A549 (cell line): Measurements from ENCODE around the gene CALCOCO1. TPM values are rescaled to one million over a fixed set of nuclear protein-coding genes. Genes with fewer than 3 reads are reported as not detected.

Source experiments
- ATAC-seq, 2 experiments: fragments of 200-7000 bp in 1 of 2; fragments of >200 bp in 1 of 2; cut with Nextera tagmentation in 1 of 2; cut with Tn5 transposase in 1 of 2; 3 replicates each; pipeline versions ENCODE4 v1.8.0 to v1.9.1; 2018 to 2020; ENCODE audit warnings: mild to moderate bottlenecking in 1 of 2, moderate library complexity in 1 of 2
- CTCF ChIA-PET: fragments of 300-600 bp; sonication (Branson Sonifier 250); formaldehyde crosslinking; extraction: SDS; loops from one replicate; lab custom pipeline; 2021; ENCODE audit warnings: antibody characterized with exemption, inconsistent platforms; lab: Yijun Ruan, JAX
- POLR2A ChIA-PET: fragments of 350-600 bp; formaldehyde crosslinking; extraction: SDS; loops from one replicate; lab custom pipeline; 2021; ENCODE audit warnings: antibody characterized with exemption, inconsistent platforms; lab: Yijun Ruan, JAX
- DNase-seq, 2 experiments: peaks; one replicate each; pipeline versions ENCODE4 v3.0.0 to v3.0.0-alpha.2; 2011 to 2016; ENCODE audit warnings: low read depth in 1 of 2, low spot score in 1 of 2
- FAIRE-seq: peaks from 2 replicates; lab custom pipeline; 2011; peaks lifted over from hg19 to GRCh38; lab: Jason Lieb, UNC
- H3K27ac ChIP-seq, 2 experiments: fragments of >200 bp; sonication (Bioruptor Twin); formaldehyde crosslinking; 3 replicates each; pipeline ENCODE4 v1.5.1; 2016 to 2017
- H3K4me1 ChIP-seq: fragments of >200 bp; sonication (Bioruptor Twin); formaldehyde crosslinking; 3 replicates; pipeline ENCODE4 v1.6.1; 2016
- H3K4me2 ChIP-seq: fragments of >200 bp; sonication (Bioruptor Twin); formaldehyde crosslinking; 3 replicates; pipeline ENCODE4 v1.6.1; 2016
- H3K4me3 ChIP-seq: fragments of >200 bp; sonication (Bioruptor Twin); formaldehyde crosslinking; 3 replicates; pipeline ENCODE4 v1.5.1; 2016
- H3K9me3 ChIP-seq: fragments of >200 bp; sonication (Bioruptor Twin); formaldehyde crosslinking; 3 replicates; pipeline ENCODE4 v1.6.1; 2016
- BHLHE40 ChIP-seq: IDR thresholded peaks from 2 replicates; pipeline ENCODE4 v1.6.1; 2012; ENCODE audit warnings: low read depth, low read length, inconsistent platforms
- CBX2 ChIP-seq: fragments of 200-600 bp; sonication (generic); IDR thresholded peaks from 2 replicates; pipeline ENCODE4 v1.6.1; 2016; ENCODE audit warnings: low read depth, mild to moderate bottlenecking, borderline replicate concordance
- CBX8 ChIP-seq: fragments of 200-600 bp; sonication (generic); IDR thresholded peaks from 2 replicates; pipeline ENCODE4 v1.6.1; 2016
- EHMT2 ChIP-seq: fragments of 200-600 bp; sonication (generic); IDR thresholded peaks from 2 replicates; pipeline ENCODE4 v1.6.1; 2016; ENCODE audit warnings: antibody characterized with exemption, low read depth, mild to moderate bottlenecking, moderate library complexity
- FOSB ChIP-seq: fragments of 250-450 bp; sonication (Bioruptor Pico); IDR thresholded peaks from 2 replicates; pipeline ENCODE4 v1.5.0; 2020; ENCODE audit warnings: mild to moderate bottlenecking, moderate library complexity
- GATA3 ChIP-seq: IDR thresholded peaks from 2 replicates; pipeline ENCODE4 v1.6.1; 2012; ENCODE audit warnings: borderline replicate concordance
- HDAC2 ChIP-seq: fragments of 200-600 bp; sonication (generic); IDR thresholded peaks from 2 replicates; pipeline ENCODE4 v1.6.1; 2016
- HES2 ChIP-seq: fragments of >200 bp; sonication (Bioruptor Twin); formaldehyde crosslinking; IDR thresholded peaks from 2 replicates; pipeline ENCODE4 v1.6.1; 2016
- HOXA7 ChIP-seq: fragments of 250-450 bp; sonication (Bioruptor Pico); IDR thresholded peaks from 2 replicates; pipeline ENCODE4 v1.5.0; 2020; ENCODE audit warnings: mild to moderate bottlenecking, moderate library complexity
- JUN ChIP-seq, 2 experiments: fragments of >200 bp; sonication (Bioruptor Twin); formaldehyde crosslinking; IDR thresholded peaks; 2 replicates in 1 of 2; 3 replicates in 1 of 2; pipeline ENCODE4 v1.6.1; 2016 to 2017
- JUNB ChIP-seq: fragments of >200 bp; sonication (Bioruptor Twin); formaldehyde crosslinking; IDR thresholded peaks from 2 replicates; pipeline ENCODE4 v1.6.1; 2016
- KDM1A ChIP-seq: fragments of 200-600 bp; sonication (generic); IDR thresholded peaks from 2 replicates; pipeline ENCODE4 v1.6.1; 2016; ENCODE audit warnings: low read depth, mild to moderate bottlenecking
- KDM5A ChIP-seq: fragments of 200-600 bp; sonication (generic); IDR thresholded peaks from 2 replicates; pipeline ENCODE4 v1.6.1; 2016; ENCODE audit warnings: antibody characterized with exemption, mild to moderate bottlenecking
- MAFK ChIP-seq: fragments of 450-650 bp; IDR thresholded peaks from 2 replicates; pipeline ENCODE4 v1.6.1; 2014; ENCODE audit not compliant: partially characterized antibody
- MAX ChIP-seq: IDR thresholded peaks from 2 replicates; pipeline ENCODE4 v1.6.1; 2012
- MYC ChIP-seq: IDR thresholded peaks from 2 replicates; pipeline ENCODE4 v1.6.1; 2012; ENCODE audit warnings: mild to moderate bottlenecking, inconsistent platforms, low read length, improper control_type of control experiment, borderline replicate concordance
- NFE2L2 ChIP-seq: fragments of 150-350 bp; conservative IDR thresholded peaks from 2 replicates; pipeline ENCODE4 v1.6.1; 2014; ENCODE audit warnings: low read length
- NR3C1 ChIP-seq: fragments of >200 bp; sonication (Bioruptor Twin); formaldehyde crosslinking; IDR thresholded peaks from 3 replicates; pipeline ENCODE4 v1.6.1; 2017
- PHF8 ChIP-seq: fragments of 200-600 bp; sonication (generic); IDR thresholded peaks from 2 replicates; pipeline ENCODE4 v1.6.1; 2016; ENCODE audit warnings: low read depth, mild to moderate bottlenecking, antibody characterized with exemption, moderate library complexity, borderline replicate concordance
- POLR2AphosphoS2 ChIP-seq: conservative IDR thresholded peaks from 2 replicates; pipeline ENCODE4 v1.6.1; 2012; ENCODE audit warnings: low read length, improper control_type of control experiment, inconsistent platforms
- RAD21 ChIP-seq, 2 experiments: fragments of >200 bp in 1 of 2; sonication (Bioruptor Twin) in 1 of 2; formaldehyde crosslinking in 1 of 2; IDR thresholded peaks in 1 of 2; conservative IDR thresholded peaks in 1 of 2; 2 replicates in 1 of 2; 3 replicates in 1 of 2; pipeline ENCODE4 v1.6.1; 2012 to 2018; ENCODE audit warnings: inconsistent platforms in 1 of 2
- RCOR1 ChIP-seq: fragments of 150-350 bp; IDR thresholded peaks from 2 replicates; pipeline ENCODE4 v1.6.1; 2014; ENCODE audit warnings: antibody characterized with exemption, low read length, low read depth
- RFX5 ChIP-seq: fragments of 450-650 bp; IDR thresholded peaks from 2 replicates; pipeline ENCODE4 v1.7.1; 2014; ENCODE audit warnings: antibody characterized with exemption, mild to moderate bottlenecking, moderate library complexity
- SREBF2 ChIP-seq: fragments of 450-650 bp; IDR thresholded peaks from 2 replicates; pipeline ENCODE4 v1.6.1; 2014; ENCODE audit warnings: mild to moderate bottlenecking, moderate library complexity
- USF2 ChIP-seq: fragments of 450-650 bp; IDR thresholded peaks from 2 replicates; pipeline ENCODE4 v1.6.1; 2014; ENCODE audit warnings: antibody characterized with exemption
- ZFP36 ChIP-seq: fragments of 450-650 bp; IDR thresholded peaks from 2 replicates; pipeline ENCODE4 v1.6.1; 2014; ENCODE audit warnings: borderline replicate concordance; ENCODE audit not compliant: partially characterized antibody
- ZSCAN20 ChIP-seq: fragments of 250-450 bp; sonication (Bioruptor Pico); IDR thresholded peaks from 2 replicates; pipeline ENCODE4 v1.8.0; 2022; ENCODE audit warnings: mild to moderate bottlenecking, moderate library complexity
- WGBS: methylation state at CpG from one replicate; pipeline ENCODE4 v1.1.6; 2017; ENCODE audit errors: missing lambda C conversion rate; 5-methylcytosine and 5-hydroxymethylcytosine counted together
- polyA plus RNA-seq, 4 experiments: library from polyadenylated mRNA; depleted of rRNA in 3 of 4; stranded (reverse); fragments of >200 nt; fragmentation: RNase III in 1 of 4; extraction: RNeasy Plus Mini Kit Qiagen cat#74134 plus additional on column Dnase treatment in 1 of 4; gene quantifications; 2 replicates in 3 of 4; 3 replicates in 1 of 4; pipeline ENCODE4 v1.2.3, GENCODE V29; 2011 to 2017

The CALCOCO1 gene
- polyA plus RNA-seq, 2 of the 4 experiments (the other 2 are of a cell fraction): 28.8 to 41.5 TPM

- H3K4me1 ChIP-seq: peaks cover 13% of the 10 kb centered on the region; the same call in 2 of the 3 replicates
- no peak for DNase-seq
- ATAC-seq: no peak
- no peak overlapping the region for H3K27ac ChIP-seq
- CTCF ChIA-PET: interaction anchor here (1.1 to 11.3 kb wide), 4 partner anchors 23 to 126 kb away, joined by 3 to 148 read pairs (median 9); no protein-coding TSS in a partner anchor
- POLR2A ChIA-PET: interaction anchor here (1.8 kb wide), 1 partner anchor 13 kb away, joined by 5 read pairs; no protein-coding TSS in a partner anchor
- no peak overlapping the region for H3K4me2 ChIP-seq
- H3K9me3 ChIP-seq: no peaks in the 10 kb centered on the region
- FAIRE-seq: no peak
- H3K4me3 ChIP-seq: no peak overlapping the region
- TF ChIP-seq JUN (IDR thresholded peaks at IDR 0.05) (no peak), ZFP36 (no peak), MAFK (no peak), GATA3 (no peak), POLR2AphosphoS2 (no peak), RCOR1 (no peak), RFX5 (no peak), USF2 (no peak), BHLHE40 (no peak), ZSCAN20 (CRISPR knock-in tag) (no peak), MAX (no peak)
- TF ChIP-seq, all 56 proteins: peak for 0
Measured at GRCh38 chr12:53670971-53671370, 56.3 kb downstream of the CALCOCO1 start.

GRCh38 chr12:53670308-53670707 is 56.9 kb downstream of the CALCOCO1 start:
- H3K4me1 ChIP-seq: peaks cover 13% of the 10 kb centered on the region; the same call in 2 of the 3 replicates
- no peak for FAIRE-seq
- peak in 1 of 2 experiments; percentile 13; a peak in 1 of 6 replicates for ATAC-seq
- no peak for TF ChIP-seq NFE2L2
- TF ChIP-seq MYC: no peak
- no peak for TF ChIP-seq SREBF2
- TF ChIP-seq RFX5: no peak
- TF ChIP-seq CBX8: no peak
- no peak for TF ChIP-seq POLR2AphosphoS2
- TF ChIP-seq MAX: no peak
- TF ChIP-seq FOSB (CRISPR knock-in tag): no peak
- TF ChIP-seq KDM5A: no peak
- TF ChIP-seq CBX2: no peak
- TF ChIP-seq USF2: no peak
- no peak for TF ChIP-seq PHF8
- TF ChIP-seq EHMT2: no peak
- TF ChIP-seq KDM1A: no peak
- no peak for TF ChIP-seq HES2
- TF ChIP-seq RAD21 (conservative IDR thresholded peaks at IDR 0.05 in 1 of 2, IDR thresholded peaks at IDR 0.05 in 1 of 2): no peak
- no peak for TF ChIP-seq JUNB
- no peak for TF ChIP-seq HDAC2
- no peak for TF ChIP-seq NR3C1
- TF ChIP-seq HOXA7: no peak
- DNase-seq: no peak
- WGBS: 91% methylated on average over 7 of the region's 7 CpGs
- H3K4me2 ChIP-seq: no peak overlapping the region
- ChIA-PET CTCF (interaction anchor here (0.6 to 11.3 kb wide), 6 partner anchors 12 to 125 kb away, joined by 3 to 148 read pairs (median 8); no protein-coding TSS in a partner anchor), POLR2A (interaction anchor here (0.7 to 1.8 kb wide), 3 partner anchors 12 to 127 kb away, joined by 3 to 5 read pairs (median 3); partner anchors contain the start of gene ATF7)
- no peaks in the 10 kb centered on the region for H3K9me3 ChIP-seq
- no peak overlapping the region for H3K27ac ChIP-seq
- no peak overlapping the region for H3K4me3 ChIP-seq
